GM12873 (cell line): ENCODE measurements around the gene DLK1.

Experiments used
- TF ChIP-seq, protein P1 (sequence below): IDR thresholded peaks from 2 replicates; pipeline ENCODE4 v1.5.1; 2012; ENCODE audit warnings: low read depth, mild to moderate bottlenecking, moderate library complexity, low read length, control low read depth; ENCODE audit not compliant: insufficient read depth; ENCODE audit errors: missing control alignments

DLK1 gene

DNA sequence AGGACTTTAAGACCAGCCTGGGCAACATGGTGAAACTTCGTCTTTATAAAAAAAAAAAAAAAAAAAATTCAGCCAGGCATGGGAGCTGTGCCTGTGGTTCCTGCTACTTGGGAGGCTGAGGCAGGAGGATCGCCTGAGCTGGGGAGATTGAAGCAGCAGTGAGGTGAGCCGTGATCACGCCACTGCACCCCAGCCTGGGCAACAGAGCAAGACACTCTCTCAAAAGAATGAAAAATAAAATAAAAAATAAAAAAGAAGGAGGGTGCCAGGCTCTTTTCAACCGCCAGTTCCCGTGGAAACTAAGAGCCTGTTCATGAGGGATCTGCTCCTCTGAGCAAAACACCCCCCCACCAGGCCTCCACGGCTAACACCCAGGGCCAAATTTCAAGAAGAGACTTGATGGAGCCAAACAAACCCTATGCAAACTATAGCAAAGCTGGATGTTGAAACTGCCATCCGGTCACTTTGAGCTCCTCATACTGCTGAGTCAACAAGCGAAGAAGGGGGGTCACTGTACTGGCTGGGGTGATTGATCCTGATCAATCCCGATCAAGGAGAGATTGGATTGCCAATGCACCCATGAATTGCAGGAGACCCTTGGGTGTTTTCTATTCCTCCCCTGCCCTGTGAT, 23.4 kb downstream of the DLK1 start:
- TF ChIP-seq, protein P1, sequence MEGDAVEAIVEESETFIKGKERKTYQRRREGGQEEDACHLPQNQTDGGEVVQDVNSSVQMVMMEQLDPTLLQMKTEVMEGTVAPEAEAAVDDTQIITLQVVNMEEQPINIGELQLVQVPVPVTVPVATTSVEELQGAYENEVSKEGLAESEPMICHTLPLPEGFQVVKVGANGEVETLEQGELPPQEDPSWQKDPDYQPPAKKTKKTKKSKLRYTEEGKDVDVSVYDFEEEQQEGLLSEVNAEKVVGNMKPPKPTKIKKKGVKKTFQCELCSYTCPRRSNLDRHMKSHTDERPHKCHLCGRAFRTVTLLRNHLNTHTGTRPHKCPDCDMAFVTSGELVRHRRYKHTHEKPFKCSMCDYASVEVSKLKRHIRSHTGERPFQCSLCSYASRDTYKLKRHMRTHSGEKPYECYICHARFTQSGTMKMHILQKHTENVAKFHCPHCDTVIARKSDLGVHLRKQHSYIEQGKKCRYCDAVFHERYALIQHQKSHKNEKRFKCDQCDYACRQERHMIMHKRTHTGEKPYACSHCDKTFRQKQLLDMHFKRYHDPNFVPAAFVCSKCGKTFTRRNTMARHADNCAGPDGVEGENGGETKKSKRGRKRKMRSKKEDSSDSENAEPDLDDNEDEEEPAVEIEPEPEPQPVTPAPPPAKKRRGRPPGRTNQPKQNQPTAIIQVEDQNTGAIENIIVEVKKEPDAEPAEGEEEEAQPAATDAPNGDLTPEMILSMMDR, result no peak

DNA sequence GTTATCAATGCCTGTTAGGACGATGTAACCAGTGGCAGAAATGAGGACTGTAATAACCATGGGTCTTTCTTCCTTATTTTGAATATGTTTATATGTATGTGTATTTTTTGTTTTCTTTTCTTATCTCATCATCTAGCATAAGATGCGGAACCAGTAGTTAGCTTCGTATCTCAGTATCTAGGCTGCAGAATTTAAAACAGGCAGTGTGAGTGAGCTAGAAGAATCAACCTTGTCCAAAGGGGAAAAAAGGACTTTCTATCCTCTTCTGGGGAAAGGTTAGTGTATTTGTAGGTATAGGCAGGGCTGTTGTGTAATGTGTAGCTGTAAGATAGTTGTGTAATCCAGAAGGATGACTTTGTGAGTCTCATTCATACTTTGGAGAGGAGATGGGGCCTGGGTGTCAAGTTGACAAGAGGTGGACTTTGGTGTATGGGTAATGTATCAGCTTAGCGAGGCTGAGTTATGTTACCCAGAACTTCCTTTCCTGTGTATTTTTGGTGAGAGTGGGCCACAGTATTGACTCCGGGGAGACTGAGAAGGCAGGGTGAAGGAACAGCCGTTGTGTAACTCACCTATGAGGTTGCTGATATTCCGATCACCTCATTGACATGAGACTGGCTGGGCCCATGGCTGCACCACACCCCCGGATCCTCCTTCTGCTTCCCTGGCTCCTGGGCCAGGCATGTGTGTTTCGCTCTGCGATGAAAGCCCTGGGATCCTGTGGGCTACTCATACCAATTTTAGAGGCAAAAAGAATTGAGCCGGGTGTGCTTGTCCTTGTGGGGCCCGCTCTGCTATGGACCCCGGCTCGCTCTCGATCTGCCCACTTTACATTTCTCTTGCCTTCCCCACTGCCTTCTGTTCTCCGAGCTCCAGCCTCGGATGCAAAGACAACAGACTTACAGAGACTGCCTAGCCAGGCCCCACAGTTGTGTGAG, 24.3 kb downstream of the DLK1 start:
- TF ChIP-seq, protein P1, result no peak

DNA sequence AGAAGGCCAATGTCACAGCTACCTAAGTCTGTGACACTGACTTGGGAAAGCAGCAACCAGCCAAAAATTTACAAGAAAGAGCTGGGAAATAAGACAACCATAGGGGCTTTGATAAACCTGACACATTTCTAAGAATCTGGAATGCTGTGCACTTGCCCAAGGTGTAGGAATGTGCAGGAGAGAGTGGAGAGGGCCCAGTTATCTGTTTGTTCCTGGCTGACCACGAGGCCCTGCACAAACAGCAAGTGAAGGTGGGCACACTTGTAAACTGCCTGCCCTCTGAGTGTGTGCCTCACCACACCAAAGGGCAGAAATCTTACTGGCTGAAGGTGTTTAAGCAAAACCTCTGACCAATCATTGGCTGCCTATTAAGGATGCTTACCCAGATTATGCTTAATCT, 27.3 kb downstream of the DLK1 start:
- TF ChIP-seq, protein P1, result no peak

DNA sequence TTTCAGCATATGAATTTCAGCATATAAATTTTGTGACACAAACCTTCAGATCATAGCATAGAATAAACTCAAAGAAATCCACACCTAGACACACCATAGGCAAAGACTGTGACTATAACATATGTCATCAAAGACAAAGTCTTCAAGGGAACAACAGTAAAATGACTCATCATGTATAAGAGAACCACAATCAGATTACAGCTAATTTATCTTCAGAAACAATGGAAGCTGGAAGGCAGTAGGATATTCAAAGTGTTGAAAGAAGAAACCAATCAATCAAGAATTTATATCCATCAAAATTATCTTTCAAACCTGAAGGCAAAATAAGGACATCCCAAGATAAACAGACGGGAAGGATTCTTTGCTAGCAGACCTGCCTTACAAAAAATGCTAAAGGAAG, 29.0 kb downstream of the DLK1 start:
- TF ChIP-seq, protein P1, result no peak

DNA sequence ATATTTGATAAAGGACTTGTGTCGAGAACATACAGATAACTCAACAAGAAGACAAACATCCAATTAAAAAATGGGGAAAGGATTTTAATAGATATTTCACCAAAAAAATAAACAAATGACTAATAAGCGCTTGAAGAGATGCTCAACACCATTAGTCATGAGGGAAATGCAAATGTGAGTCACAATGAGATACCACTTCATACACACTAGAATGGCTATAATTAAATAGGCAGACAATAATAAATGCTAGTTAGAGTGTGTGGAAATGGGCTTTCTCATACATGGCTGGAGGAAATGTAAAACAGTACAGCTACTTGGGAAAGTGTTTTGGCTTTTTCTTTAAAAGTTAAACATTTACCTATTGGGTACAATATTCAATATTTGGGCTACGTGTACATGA, 34.8 kb downstream of the DLK1 start:
- TF ChIP-seq, protein P1, result no peak

DNA sequence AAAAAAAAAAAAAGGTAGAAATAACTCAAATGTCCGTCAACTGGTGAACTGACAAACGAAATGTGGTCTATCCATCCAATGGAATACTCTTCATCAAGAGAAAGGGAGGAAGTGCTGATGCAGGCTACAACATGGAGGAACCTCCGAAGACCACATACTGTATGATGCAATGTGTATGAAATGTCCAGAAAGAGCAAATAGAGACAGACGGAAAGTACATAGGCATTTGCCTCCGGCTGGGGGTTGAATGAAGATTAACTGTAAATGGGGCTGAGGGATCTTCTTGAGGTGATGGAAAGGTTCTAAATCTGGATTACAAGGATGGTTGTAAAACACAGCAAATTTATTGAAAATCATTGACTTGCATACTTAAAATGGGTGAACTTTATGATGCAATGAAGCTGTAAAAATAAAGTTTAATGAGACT, 35.4 kb downstream of the DLK1 start:
- TF ChIP-seq, protein P1, result no peak

DNA sequence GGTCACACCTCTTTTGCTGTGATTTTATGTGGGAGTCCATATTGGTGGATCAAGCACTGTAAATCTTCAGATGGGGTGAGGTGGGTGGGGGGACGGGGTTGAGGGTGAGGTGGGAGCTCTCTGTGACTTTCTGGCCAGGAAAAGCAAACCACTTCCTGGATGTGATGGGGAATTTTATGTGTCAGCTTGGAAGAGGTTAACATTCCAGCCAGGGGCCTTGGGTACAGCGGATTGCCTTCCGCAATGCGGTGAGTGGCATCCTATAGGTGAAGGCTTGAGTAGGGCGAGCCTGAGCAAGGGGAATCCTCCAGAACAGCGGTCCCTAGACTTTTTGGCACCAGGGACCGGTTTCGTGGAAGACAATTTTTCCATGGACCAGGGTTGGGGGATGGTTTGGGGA, 36.2 kb downstream of the DLK1 start:
- TF ChIP-seq, protein P1, result no peak
